ENCODE data around the gene STOX2.

STOX2 gene

DNA sequence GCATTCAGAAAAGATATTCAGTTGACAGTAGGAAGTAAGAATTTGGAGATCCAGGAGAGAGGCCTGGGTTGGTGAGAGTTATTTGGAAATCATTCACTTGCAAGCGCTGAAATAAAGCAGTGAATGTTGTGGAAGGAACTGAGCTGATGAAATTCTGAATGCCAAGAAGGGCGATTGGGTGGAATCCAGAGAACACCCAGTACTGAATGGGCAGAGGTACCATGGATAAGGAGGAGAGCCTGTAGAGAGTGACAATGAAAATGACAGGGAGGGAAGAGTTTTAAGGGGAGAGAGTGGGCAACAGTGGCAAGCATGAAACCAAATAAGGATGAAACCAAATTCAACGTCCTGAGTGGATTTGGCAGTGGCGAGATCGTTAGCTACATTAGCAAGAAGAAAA, 6.7 kb upstream of the STOX2 start:
- DNase-seq = no peak

DNA sequence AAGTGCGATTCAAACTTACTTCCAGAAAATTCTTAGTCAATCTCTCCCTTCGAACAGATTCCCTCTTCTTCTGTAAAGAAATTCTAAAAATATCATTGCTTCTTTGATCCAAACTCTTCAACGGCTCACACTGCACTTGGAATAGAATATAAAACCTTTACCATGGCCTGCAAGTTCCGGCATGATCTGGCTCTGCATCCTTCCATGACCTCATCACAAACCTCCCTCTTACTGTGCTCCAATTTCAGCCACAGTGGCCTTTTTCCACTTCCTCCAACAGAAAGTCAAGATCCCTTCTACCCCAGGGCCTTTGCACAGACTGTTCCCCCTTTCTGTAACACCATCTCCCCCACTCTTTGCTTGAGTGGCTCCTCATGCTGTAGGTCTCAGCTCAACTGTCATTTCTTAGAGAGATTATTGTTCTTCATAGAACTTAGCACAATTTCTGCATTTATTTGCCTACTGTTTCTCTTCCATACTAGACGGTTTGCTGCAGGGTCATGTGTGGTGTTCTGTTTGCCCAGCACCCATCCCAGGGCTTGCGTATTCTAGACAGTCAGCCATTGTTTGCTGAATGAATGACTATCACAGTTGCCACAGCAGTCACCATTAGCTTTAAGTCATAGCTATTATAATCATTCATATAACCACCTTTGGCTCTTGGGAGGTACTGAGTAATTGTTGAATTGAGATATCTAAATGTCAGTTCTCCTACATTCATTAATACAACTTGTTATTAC, 1.9 kb upstream of the STOX2 start:
- no peak for DNase-seq

DNA sequence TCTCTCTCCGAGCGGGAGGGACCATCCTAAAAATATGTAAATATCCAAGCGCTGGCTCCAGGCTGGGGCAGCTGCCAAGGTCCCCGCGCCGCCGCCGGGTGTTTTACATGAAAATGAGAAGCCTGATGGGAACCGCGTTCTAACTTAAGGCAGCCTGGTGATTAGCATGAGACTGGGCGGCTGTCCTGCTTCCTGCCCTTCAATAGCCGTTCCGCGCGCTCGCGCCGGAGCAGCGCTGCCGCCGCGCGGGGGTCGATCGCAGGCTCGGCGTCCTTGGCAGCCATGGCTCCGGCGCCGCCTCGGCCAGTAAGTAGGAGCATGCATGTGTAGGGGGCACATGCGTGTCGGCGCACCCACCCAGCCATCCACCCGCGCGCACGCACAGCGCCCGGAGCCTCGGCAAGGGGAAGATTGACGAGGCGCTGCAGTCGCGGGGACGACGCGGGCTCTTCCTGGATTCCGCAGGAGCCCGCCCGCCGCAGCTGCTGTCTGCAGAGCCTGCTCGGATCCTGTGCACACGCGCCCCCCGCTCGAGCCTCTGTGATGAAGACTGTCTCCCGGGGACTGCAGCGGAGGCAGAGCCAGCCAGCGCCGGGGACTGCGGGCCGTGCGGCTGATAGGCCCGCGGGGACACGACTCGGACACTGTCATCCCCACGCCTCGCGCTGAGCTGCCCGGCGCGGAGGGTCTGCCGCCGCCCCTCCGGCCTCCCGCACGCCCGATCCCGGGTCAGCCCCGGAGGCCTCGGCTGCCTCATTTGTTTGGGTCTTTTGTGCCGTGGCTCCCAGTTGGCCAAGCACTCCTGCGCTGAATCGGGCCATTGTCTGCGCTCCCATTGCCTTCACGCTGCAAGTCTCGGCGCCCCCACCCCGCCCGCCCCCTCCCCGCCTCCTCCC, 734 bp downstream of the STOX2 start:
- DNase-seq = no peak

DNA sequence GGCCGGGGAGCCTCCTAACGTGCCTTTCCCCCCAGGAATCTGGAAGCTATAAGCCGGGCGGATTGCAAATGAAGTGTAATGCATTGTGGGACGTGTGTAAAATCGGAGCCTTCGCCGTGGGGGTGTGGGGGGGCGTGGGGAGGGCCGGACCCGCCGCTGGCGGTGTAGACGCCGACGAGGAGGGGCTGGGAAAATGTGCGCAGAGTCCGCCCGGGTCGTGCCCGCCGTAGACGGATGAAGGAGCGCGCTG, 1.3 kb downstream of the STOX2 start:
- DNase-seq = no peak

DNA sequence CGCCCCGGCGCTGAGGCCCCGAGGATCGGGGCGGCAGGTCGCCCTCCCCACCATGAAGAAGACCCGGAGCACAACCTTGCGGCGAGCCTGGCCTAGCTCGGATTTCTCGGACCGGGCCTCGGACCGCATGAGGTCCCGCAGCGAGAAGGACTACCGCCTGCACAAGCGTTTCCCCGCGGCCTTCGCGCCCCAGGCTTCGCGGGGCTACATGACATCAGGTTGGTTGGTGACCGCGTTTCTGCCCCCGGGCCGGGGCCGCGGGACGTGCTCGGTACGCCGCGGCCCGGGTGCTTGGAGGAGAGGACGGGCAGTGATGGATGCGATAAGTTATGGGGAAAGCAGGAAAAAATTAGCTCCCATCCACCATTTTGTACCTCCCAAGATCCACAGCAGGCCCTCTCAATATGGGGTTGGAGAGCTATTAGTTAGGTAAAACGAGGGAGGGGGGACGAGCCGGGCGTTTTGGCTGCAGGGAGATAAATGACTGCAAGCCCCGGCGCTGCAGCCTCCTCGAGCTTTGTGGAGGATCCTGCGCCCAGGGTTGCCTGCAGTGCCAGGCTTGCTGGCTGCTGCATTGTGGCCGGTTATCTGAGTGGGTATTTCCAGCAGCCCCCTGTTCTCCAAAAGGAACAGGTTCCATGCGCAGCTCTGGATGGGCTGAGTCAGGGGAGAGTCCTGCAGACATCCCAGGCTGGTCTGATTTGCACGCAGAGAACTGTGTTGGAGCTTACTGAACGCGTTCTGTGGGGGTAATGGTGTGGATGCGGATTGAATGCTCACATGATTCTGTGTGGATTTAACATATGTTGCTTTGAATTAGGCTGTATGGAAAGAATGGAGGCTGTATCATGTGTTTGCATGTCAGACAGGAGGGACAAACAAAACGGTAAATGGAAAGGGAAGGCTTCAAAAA, 1.9 kb downstream of the STOX2 start:
- DNase-seq = no peak

DNA sequence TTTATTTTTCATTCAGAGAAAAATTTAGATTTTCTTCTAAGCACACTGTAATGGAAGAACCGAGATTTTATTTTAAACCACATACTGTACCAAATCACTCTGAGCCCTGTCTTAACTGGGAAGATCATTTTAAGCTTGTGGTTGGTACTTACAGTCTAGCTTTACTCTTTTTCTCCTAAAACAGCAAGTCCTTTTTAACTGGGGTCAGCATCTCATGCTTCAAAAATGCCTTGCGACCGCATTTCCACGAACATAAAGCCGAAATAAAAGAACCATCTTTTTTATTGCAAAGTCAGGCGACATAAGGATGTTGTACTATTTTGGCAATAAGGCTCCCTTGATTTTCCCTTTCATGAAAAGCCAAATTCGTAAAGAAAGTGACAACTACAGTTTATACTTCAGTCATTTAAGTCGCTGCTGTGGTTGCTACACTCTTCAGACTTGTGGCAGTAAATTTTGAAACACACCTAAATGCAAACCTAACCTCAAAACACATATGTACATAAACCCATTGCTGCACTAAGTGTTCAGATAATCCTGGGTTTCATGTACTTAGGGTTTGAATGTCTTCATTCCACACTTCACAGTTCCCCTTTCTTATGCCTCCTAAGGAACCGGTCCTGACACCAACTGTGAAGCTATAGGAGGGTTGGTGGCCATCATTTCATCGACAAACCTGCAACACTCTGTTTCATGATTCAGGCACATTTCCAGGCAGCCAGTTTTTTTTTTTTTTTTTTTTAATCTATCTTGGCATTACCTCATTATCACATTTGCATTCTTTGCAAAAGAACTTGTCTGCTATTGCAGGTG, 3.0 kb downstream of the STOX2 start:
- DNase-seq = no peak

DNA sequence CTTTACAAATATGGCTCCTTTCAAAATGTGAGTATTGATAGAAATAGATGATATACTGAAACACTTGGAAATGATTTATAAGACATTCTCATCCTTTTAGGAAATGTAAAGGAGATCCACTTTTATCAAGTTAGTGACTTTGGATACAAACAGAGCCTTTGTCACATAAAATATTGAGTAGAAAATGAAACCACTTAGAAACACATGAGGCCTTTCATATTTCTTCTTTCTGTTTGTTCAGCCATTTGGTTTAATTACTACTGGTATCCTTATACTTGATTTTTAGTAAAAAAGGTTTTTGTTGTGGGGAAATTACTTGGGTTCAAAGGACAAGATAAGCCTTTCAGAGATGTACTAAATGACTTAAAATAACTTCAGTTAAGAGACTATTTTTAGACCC, 4.1 kb downstream of the STOX2 start:
- DNase-seq = no peak

DNA sequence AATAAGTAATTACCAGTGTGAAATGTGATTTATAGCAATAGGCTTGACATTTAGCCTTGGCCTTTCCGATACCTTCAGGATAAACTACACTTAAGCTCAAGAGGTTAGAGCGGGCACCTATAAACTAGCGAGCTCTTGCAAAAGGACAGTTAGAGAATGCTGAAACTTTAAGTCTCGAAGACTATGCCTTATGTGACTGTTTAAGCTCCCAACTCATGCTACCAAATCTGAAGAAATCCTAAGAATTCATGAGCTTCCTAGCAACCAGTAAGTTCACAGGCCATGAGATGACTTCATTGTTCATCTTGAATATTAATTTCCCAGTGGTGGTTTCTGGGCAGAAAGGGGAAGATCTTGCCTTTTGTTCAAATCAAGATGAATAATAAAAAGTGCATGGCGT, 4.7 kb downstream of the STOX2 start:
- DNase-seq = no peak

DNA sequence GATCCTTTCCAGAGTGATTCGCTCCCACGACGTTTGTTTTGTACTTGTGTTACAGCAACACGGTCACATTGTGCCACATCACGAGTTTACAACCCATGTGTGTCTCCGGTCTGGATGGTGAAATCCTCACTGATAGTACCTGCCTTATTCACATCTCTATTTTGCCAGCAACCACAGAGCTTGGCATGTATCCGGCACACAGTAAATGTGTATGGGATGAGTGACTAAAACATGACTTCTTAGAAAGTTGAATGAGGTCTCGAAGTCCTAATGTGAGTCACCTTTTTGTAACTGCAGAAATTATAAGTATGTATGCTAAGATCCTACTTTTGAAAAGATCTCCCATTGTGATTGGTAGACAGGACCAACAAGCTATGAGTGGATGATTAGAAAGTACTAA, 7.5 kb downstream of the STOX2 start:
- no peak for DNase-seq

DNA sequence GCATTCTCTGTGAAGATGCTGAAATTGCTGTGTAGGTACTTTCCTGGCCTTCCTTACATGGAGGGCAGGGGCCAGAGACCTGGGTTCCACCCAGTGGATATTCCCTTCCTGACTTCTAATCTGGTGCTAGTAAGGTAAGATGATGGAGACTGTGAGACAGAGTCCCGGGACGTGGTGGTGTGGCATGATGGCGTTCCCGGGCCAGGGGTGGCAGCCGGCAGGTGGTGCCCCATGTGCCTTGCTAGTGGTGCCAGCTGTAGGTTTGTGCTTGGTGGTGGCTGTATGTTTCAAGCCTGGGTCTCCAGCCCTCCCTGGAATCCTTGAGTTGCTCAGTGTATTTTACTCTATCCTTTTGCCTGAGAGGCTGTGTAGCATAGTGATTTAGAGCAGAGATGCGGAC, 10.9 kb downstream of the STOX2 start:
- DNase-seq = no peak

DNA sequence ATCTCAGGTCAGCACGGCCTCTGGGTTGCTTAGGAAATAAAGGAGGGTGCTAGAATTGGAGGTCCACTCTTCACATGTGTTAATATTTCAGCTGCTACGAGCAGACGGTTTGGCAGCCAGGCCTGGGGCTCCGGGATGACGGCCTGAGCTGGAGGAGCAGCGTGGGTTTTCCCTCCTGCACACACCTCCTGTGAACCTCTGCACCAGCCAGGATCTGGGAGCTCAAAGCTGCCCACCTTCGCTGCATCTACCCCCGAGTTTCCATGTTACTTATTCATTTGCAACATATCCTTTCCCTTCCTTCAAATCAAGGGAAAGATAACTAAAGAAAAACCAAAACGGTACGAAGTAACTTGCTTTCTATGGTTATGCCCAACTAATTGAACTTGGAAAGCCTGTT, 13.6 kb downstream of the STOX2 start:
- DNase-seq = no peak

DNA sequence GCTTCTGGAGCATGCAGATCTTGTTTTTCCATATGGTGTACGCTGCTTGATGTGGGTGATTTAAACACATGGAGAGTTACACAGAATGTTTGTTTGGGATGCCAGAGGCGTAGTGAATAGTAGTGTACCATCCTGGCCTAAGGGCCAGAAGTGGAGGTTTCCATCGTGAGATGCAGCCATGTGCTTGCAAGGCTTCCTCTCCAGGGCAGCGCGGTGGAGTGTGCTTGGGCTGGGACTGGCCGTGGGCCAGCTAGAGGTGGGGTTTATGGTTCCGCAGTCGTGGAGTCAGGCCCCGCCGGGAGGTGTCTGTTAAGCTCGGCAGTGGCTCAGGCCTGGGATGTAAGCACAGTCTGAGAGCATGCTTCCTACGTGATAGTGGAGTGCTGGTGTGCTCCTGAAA, 14.0 kb downstream of the STOX2 start:
- DNase-seq = no peak

DNA sequence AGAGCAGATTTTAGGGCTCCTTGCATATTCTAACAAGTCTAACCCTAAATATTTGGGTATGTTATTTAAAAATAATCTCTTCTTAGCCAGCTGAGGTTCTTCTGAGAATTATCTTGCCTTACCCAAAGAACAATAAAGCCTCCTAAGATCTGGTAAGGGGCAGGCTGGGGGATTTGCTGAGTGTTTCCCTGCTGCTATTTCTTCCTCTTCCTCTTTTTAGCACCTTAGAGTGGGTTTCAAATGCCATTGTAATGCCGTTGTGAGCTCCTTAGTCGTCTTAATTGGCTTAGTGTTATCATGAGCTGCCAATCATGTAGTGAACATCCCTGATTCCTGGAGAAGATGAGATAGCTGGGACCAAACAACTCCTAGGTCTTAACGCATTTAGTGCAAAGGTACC, 15.4 kb downstream of the STOX2 start:
- DNase-seq = no peak

DNA sequence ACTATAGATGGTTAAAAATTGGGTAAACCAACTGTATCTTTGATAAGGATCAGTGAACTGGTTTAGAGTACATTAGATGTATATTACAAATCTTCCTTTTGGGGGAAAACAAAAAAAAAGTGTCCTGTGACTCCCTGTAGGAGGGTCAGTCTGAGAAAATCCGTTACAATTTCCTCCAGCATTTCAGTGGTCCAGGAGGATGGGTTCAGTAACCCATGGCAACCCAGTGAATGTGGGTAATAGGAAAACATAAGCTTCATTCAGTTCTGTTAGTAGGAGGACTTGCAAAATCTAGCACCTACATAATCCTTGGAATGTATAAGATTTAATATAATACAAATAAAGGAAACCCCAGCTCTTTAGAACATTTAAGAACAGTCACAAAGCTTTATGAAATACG, 16.2 kb downstream of the STOX2 start:
- DNase-seq = no peak

DNA sequence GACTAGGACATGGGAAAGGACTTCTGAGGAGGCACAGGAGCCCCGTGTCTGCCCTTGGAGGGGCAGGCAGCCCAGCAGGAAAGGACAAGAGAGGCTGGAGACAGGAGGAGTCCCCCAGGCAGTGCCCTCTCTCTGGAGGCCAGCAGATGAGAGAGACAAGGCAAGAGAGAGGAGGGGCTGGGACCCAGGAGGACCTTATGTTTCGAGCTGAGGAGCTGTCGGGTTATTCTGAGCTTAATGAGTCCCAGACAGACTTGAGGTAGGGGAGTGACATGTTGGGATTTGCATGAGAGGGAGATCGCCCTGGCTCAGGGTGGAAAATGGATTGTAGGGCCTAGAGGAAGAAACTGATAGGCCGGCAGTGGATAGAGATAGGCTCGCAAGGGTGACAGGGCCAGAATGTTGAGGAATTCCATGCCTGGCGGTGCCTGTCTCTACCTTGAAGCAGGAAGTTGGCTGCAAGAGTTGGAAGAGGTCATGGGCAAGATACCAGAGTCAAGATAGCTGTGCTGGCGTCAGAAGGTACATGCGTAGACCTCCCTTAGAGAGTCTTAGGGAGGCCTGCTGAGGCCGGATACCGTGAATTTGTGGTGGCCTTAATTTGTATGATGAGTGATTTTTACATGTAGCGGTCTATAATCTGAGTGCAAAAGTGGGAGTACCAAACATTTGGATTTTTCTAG, 19.4 kb downstream of the STOX2 start:
- DNase-seq = no peak

DNA sequence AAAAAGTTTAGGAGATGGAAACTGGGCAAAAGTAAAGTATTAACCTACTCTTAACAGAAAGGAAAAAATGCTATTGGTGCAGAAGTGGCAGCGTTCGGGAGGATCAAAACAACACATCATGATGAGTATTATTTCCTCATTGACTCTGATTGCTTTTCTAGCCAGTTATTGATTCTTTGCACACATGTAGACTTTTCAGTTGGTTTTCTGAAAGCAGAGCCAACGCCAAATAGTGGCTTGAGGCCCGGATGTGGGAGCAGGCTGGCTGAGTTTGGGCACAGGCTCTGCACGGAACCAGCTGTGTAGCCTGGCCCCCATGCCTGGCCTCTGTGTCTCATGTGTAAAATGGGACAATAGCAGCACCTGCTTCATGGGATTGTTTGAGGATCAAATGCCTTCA, 21.8 kb downstream of the STOX2 start:
- no peak for DNase-seq

DNA sequence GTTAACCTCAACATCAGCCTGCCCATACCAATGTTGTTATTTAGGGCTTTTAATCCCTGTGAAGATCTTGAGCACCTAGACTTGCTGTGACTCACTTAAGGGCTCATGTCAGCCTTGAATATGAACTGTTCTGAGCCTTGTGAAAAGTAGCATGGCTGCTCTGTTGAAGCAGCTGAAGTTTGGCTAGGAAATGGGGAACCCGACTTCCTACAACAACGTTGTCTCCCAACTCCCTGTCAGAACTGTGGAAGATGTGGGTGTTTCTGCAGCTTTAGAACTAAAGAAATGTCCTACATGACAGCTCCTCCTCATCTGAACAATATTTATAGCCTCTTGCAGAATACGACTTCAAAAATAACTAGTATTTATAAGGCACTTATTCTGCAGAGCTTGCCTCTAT, 27.5 kb downstream of the STOX2 start:
- no peak for DNase-seq

DNA sequence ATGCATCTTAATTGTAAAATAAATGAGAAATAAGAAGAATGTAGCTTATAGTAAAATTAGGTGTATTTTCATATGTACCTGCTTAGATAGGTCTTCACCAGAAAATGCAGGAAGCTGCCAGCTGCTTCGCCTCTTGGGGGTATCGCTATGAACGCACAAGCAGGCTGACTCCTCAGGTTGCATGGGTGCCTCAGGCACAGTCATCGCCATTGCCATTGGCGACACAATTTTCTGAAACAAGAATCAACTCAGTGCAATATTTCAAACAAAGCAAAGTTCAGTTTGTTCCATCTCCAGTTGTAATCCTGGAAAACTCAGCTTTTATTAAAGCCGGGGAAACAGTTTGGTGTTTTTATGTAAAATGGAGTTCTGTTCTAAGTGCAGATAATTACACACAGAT, 29.7 kb downstream of the STOX2 start:
- DNase-seq = no peak

DNA sequence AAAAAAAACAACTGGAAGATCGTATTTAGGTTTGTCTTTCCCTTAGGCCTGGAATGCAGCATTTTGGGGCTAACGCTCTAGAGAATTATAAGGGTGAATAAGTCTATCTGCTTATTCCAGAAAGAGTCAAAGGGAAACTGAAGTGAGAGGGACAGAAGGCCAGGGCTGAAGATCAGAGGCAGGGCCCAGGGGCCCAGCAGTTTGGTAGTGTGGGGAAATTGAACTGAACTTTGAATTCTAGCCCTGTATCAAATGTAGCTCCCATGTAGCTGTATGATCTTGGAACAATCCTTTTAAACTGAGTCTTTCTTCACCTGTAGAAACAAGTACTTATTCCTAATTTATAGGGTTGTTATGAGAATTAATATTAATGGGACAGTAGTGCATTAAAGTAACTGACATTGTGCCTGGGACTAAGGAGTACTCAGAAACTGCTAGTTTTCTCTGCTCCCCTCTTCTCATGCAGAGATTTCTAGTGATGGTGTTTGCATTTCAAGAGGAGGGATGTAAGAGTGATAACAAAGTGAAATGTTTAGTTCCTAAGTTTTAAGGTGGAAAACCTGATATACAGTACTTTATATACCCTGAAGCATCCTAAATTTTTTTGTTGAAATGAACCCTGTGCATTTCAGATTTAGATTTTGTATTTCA, 30.4 kb downstream of the STOX2 start:
- DNase-seq = no peak

DNA sequence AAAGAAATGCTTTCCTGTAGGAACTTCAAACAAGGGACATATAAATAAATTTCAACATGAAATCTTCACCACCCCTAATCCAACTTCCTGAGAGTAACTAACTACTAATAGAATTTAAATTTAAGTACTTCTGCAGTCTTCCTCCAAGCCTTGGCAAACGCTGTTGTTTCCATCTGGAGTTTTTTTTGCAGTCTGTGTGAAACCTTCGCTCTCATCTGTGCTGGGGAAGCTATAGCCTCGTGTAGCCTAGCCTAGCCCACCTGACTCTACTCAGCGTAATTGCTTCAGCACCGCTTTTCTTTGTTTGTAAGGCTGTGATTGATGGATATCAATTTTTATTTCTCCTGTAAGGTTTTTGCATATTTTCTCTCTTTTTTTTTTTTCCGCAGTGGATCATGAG, 30.9 kb downstream of the STOX2 start:
- no peak for DNase-seq

DNA sequence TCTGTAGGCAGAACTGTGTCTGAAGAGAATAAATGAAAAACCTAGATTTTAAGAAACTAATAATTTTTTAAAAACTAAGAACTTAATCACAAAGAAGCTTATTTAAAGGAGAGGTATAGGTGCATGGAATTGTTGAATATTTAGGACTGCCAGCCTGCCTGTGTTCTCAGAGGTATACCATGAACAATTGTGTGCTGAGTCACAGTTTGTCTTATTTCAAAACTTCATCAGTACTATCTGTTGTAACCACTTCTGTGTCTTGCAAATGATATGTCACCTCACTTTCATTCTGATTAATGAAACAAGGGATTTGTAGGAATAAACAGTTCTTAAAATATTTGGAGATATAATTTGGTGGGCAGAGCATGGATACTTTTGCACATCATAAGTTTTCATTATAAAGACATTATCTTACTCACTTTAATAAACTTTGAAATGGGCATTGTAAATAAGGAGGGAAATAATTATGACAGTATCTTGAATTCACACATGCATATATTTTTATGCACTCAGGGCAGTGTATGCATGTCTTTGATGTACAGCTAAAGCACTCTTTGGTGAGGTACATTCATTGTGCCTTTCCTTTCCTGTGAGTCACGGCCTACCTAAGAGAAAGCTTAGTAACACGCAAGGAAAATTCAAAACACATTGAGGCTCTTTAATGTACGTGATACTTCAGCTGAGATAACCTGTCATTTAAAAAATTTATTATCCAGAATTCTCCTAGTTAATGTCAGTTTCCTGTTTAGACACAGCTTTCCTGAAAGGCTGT, 31.7 kb downstream of the STOX2 start:
- no peak for DNase-seq

Data from activated naive CD4-positive, alpha-beta T cell (primary cell).